GM18861 (cell line): ENCODE data around the gene CD27.

Experiments used
- ATAC-seq: cut with Tn5 transposase; IDR thresholded peaks from one replicate; pipeline ENCODE4 v1.9.1; 2021; ENCODE audit not compliant: unreplicated experiment

The CD27 gene

DNA sequence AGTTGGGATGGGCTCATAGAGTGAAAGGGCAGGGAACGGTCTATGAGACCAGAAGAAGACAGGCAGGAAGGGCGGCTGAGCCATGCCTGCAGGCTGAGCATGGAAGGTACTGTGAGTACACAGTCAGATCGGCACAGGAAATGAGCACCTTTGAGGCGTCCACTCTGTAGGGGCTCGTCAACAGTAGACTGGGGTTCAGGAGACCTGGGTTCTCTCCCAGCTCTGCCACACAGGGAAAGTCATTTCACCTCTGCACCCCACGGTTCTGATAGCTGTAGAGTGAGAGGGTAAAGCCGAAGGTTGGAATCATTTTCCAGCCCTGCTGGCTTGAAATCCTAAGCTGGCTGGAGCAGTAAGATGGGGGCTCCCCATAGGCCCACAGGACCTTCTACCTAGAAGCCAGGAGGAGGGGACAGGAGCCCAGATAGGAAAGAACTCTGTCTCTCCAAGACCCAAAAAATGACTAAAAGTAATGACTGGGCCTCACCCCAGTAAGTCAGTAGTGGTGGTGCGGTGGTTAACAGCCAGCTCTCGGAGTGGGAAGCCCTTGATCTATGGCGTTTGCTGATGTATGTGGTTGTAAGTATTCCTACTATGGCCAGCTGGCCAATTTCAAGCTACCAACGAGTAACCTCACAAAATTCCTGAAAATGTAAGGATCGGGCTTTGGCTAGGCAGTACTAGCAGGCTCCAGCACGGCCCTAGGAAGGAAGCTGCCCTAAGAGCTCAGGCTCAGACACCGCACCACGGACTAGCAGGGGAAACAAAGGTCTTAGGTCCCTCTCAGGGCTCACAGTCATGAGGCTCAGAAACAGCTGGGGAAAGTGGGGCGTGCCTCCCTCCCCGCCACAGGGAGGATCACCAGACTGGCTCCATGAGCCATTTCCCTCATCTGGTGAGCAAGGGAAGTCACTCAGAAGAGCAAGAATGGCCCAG is 10.3 kb upstream of the CD27 start:
- ATAC-seq = no peak

DNA sequence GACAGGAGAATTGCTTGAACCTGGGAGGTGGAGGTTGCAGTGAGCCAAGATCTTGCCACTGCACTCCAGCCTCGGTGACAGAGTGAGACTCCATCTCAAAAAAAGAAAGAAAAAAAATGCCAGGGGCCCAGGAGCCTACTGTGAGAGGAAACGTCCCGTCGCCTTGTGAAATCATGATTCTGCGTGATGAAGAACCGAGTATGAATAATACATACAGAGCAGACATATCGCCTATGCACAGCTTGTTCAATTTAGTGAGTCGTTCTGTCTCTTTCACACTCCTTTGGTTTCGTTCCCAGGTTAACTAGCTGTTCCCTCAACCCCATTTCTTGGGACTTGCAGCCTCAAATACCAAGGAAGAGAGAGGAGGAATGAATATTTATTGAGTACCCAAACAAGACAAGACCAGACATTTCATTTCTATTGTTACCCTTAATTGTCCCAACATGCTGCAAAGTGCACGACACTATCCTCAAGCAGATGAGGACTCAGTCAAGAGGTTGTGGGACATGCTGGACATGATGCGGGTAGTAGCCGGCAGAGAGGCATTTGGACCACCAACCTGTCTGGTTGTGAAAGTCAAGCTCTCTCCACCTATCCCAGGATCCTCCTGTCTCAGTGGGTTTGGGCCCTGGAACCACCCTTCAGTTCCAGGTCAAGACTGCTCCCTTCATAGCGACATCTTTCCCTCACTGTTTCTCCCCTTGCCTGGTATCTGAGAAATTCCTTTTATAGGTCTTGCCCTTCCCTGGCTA is 8.6 kb upstream of the CD27 start:
- no peak for ATAC-seq

- ATAC-seq = no peak
These were observed 7.2 kb upstream of the CD27 start for GRCh38 chr12:6437586-6437985.

DNA sequence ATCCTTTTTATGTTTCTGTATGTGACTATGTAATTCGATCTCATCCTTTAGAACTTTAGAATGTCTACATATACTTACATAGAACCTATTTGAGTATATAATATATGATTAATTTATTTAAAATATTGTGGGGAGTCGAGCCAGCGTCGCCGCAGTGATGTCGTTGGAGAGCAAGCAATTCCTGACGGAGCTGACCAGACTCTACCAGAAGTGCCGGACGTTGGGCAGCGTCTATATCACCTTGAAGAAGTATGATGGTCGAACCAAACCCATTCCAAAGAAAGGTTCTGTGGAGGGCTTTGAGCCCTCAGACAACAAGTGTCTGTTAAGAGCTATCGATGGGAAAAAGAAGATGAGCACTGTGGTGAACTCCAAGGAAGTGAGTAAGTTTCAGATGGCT is 6.4 kb upstream of the CD27 start:
- ATAC-seq = no peak

- ATAC-seq = no peak
These were observed 4.4 kb upstream of the CD27 start for GRCh38 chr12:6440391-6440790.

- ATAC-seq = no peak
These were observed 1.9 kb upstream of the CD27 start for GRCh38 chr12:6442836-6443235.

DNA sequence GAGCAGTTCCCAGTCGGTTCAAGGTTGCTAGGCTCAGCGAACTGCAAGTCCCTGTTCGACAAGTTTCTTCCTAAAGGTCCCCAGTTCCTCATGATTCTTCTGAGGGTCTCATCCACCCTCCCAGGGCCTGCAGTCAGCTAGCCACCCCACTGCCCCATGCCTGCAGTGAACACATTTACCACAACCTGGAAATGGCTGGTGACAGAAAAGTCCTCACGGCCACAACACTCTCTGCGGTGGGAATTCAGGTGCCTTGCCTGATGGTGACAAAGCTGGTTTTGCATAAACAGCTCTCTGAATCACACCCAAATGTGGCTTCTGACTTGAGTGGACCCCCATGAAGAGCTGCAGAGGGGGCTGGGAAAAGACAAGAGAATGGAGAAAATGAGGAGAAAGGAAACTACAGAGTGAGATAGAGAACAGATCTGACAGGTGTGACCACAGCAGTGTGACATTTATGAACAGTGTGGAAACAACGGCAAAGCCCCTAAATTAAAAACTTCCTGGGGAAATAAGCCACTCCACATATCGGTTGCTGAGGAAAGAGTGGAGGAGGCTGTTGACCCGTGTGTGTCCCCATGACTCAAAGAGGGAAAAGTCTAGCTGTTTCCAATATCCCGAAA is 1.3 kb upstream of the CD27 start:
- no peak for ATAC-seq

DNA sequence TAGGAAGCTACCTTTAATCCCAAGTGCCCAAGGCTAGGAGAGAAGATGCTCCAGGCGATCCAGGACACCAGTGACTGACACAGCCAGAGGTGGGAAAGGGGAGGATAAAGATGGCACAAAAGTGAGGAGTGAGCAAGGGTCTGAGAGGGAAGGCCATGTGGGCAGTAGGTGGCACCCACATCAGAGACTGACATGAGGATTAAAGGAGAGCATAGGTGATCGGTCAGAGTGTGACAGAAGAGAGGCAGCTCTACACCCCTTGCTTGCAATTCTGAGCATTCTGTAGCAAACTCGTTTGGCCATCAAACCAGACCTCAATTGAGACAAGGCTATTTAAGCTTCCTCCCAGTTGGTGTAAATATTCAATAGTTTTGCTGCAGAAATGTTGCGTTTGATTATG is 724 bp upstream of the CD27 start:
- no peak for ATAC-seq

GRCh38 chr12:6450091-6450868 is 5.5 kb downstream of the CD27 start:
- ATAC-seq = no peak

DNA sequence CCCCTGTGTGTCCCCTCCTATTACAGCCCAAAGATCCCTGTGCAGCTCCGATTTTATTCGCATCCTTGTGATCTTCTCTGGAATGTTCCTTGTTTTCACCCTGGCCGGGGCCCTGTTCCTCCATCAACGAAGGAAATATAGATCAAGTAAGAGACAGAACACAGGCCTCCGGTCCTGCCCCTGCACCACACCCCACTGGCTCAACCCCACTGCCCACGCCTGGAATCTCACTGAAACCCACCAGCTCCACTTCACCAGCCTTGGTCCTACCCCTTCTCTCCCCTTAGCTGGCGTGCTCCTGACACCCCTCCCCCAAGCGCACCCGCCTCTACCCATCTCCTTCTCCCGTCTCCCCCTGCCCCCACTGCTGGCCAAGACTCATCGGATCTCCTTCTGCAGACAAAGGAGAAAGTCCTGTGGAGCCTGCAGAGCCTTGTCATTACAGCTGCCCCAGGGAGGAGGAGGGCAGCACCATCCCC is 6.2 kb downstream of the CD27 start:
- no peak for ATAC-seq

- ATAC-seq = no peak
These were observed 6.8 kb downstream of the CD27 start, which contains the start of gene TAPBPL for GRCh38 chr12:6451348-6452244. TSS of gene TAPBPL (plus strand) at chr12:6452042. CDS start at chr12:6452249, 207 bp downstream.

DNA sequence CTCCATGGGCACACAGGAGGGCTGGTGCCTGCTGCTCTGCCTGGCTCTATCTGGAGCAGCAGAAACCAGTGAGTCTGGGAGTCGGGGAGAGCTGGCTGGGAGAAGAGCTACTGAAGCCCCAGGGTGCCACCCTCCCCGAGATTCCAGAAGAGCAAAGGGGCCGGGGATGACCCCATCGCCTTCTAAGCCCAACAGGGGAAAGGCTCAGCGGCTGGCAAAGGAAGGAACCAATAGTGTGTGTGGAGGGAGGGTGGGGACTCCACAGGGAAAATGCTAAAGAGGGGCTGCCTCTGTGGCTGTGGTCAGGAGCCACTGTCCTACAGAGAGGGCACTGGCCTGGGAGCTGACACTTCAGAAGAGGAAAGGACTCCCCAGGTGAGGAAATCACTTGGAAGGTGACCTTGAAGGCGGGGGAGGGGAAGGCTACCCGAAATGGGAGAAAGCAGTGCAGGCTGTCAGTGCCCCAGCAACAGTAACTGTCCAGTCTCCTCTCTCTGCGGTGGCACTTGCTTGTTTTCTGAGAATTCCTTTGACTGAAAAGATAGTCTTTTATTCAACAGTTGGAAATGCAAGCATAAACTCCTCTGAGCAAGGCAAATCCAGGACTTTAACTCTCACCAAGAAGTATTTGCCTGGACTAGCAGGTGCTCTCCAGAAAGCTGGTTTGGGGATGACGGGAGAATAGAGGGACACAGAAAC is 7.6 kb downstream of the CD27 start:
- ATAC-seq = no peak

DNA sequence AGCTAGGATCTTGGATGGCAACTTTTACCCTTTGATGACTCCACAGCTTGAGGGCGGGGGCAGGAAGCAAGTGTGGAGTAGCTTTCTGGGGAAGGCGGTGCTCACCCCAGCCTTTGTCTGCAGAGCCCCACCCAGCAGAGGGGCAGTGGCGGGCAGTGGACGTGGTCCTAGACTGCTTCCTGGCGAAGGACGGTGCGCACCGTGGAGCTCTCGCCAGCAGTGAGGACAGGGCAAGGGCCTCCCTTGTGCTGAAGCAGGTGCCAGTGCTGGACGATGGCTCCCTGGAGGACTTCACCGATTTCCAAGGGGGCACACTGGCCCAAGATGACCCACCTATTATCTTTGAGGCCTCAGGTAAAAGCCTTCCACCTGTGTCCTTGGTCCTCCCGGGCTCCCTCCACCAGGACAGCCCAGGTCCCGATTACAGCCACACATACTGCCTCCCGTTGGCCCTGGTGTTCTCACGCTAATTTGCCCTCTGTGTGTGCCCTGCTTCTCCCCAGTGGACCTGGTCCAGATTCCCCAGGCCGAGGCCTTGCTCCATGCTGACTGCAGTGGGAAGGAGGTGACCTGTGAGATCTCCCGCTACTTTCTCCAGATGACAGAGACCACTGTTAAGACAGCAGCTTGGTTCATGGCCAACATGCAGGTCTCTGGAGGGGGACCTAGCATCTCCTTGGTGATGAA is 8.3 kb downstream of the CD27 start:
- ATAC-seq = no peak

DNA sequence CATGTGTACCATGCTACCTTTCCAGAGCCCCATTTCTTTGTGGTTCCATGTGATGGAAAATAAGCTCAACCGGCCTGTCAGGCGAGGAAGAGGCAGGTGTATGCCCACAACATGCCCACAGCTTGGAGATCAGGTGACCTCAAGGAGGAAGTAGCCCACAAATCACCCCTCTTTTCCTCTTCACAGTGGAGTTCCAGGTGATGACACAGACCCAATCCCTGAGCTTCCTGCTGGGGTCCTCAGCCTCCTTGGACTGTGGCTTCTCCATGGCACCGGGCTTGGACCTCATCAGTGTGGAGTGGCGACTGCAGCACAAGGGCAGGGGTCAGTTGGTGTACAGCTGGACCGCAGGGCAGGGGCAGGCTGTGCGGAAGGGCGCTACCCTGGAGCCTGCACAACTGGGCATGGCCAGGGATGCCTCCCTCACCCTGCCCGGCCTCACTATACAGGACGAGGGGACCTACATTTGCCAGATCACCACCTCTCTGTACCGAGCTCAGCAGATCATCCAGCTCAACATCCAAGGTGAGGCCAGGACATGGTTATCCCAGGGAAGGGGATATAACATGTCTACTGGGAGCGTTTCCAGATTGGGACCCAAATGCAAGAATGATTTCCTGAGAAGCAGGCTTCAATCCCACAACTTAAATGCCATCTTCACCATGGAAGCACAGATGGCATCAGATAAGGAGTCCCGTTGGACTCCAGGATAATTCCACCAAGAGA is 12.6 kb downstream of the CD27 start:
- no peak for ATAC-seq

DNA sequence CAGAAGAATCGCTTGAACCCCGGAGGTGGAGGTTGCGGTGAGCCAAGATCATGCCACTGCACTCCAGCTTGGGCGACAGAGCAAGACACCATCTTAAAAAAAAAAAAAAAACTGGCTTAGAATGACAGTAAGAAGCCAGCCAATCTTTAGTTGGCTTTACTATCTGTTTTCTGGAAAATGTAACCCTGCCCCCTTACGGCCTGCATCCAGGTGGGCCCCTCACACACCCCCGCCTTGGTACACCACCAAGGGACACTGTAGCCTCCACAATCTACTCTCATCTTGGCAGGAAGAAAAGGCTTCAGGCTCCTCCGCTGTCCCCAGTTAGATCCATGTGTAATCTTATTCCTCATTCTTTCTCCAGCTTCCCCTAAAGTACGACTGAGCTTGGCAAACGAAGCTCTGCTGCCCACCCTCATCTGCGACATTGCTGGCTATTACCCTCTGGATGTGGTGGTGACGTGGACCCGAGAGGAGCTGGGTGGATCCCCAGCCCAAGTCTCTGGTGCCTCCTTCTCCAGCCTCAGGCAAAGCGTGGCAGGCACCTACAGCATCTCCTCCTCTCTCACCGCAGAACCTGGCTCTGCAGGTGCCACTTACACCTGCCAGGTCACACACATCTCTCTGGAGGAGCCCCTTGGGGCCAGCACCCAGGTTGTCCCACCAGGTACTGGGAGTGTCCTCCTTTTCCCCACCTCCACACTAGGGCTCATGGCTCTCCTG is 13.7 kb downstream of the CD27 start:
- no peak for ATAC-seq

DNA sequence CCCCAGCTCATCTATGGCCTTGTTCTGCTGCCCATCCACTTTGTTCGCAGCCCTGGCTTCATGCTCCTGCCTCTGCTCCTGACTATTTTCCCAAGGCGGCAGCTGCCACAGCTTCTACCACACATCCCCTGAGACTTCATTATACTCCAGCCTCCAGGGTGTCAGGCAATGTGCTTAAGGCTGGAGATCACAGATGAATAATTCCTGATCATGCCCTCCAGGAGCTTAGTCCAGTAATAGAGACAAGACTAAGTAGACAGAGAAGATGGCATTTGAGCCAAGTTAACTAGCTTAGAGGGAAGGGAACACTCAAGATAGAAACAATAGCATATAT is 14.2 kb downstream of the CD27 start:
- no peak for ATAC-seq

GRCh38 chr12:6460751-6461371 is 16.1 kb downstream of the CD27 start:
- ATAC-seq = no peak
